IMR-90 (cell line): ENCODE measurements around the gene DSCAM. TPM values are rescaled to one million over a fixed set of nuclear protein-coding genes. Genes with fewer than 3 reads are reported as not detected.

Experiments
- ATAC-seq: fragments of 200-7000 bp; cut with Tn5 transposase; 2 replicates; pipeline ENCODE4 v1.9.1; 2020; ENCODE audit warnings: low read depth, mild to moderate bottlenecking, moderate library complexity
- BruUV-seq: library from RNA; stranded (reverse); fragments of 400-500 nt; replicated peaks from 2 replicates; lab custom pipeline; 2021; lab: Mats Ljungman, UMichigan
- CTCF ChIA-PET: fragments of 300-600 bp; formaldehyde crosslinking; extraction: SDS; loops from one replicate; lab custom pipeline; 2021; ENCODE audit warnings: antibody characterized with exemption; lab: Yijun Ruan, JAX
- POLR2A ChIA-PET: fragments of 300-600 bp; sonication (Branson Sonifier 250); formaldehyde crosslinking; loops from one replicate; lab custom pipeline; 2022; ENCODE audit warnings: antibody characterized with exemption; ENCODE audit not compliant: unreplicated experiment; lab: Charles Lee
- DNase-seq: peaks from one replicate; pipeline ENCODE4 v3.0.0; 2013
- H2AFZ ChIP-seq: replicated peaks from 2 replicates; pipeline ENCODE3; 2013; ENCODE audit warnings: low read length, mild to moderate bottlenecking; ENCODE audit not compliant: poor library complexity
- H2AK5ac ChIP-seq: 2 replicates; pipeline ENCODE4 v1.6.1; 2013; ENCODE audit warnings: low read depth, low read length, inconsistent platforms
- H2AK9ac ChIP-seq: replicated peaks from 2 replicates; pipeline ENCODE3; 2013; ENCODE audit warnings: mild to moderate bottlenecking, low read depth, low read length, moderate library complexity; ENCODE audit not compliant: poor library complexity
- H2BK120ac ChIP-seq: 2 replicates; pipeline ENCODE4 v1.6.1; 2013; ENCODE audit warnings: low read depth, low read length, inconsistent platforms
- H2BK15ac ChIP-seq: 3 replicates; pipeline ENCODE4 v1.6.1; 2013; ENCODE audit warnings: low read depth, low read length, inconsistent platforms
- H2BK20ac ChIP-seq: 2 replicates; pipeline ENCODE4 v1.6.1; 2013; ENCODE audit warnings: low read depth, mild to moderate bottlenecking, inconsistent platforms, low read length, moderate library complexity
- H2BK5ac ChIP-seq: 2 replicates; pipeline ENCODE4 v1.6.1; 2013; ENCODE audit warnings: mild to moderate bottlenecking, low read depth, low read length, inconsistent platforms; ENCODE audit not compliant: poor library complexity, severe bottlenecking
- H3K14ac ChIP-seq: replicated peaks from 2 replicates; pipeline ENCODE4 v1.6.1; 2013; ENCODE audit warnings: low read depth, low read length, inconsistent platforms
- H3K18ac ChIP-seq: 2 replicates; pipeline ENCODE4 v1.6.1; 2013; ENCODE audit warnings: low read depth, low read length, control low read depth
- H3K23ac ChIP-seq: 2 replicates; pipeline ENCODE4 v1.6.1; 2013; ENCODE audit warnings: low read depth, low read length, inconsistent platforms
- H3K27ac ChIP-seq: 2 replicates; pipeline ENCODE4 v1.5.1; 2013; ENCODE audit warnings: mild to moderate bottlenecking, control low read depth, low read length; ENCODE audit not compliant: insufficient read depth
- H3K27me3 ChIP-seq: 2 replicates; pipeline ENCODE4 v1.6.1; 2013; ENCODE audit warnings: low read length; ENCODE audit not compliant: control insufficient read depth, insufficient read depth
- H3K36me3 ChIP-seq: 2 replicates; pipeline ENCODE4 v1.6.1; 2013; ENCODE audit warnings: low read length, mixed read lengths; ENCODE audit not compliant: control insufficient read depth, insufficient read depth
- H3K4ac ChIP-seq: 2 replicates; pipeline ENCODE4 v1.6.1; 2013; ENCODE audit warnings: low read depth, low read length, inconsistent platforms
- H3K4me1 ChIP-seq: 2 replicates; pipeline ENCODE4 v1.6.1; 2013; ENCODE audit warnings: low read length, mixed read lengths; ENCODE audit not compliant: control insufficient read depth, insufficient read depth
- H3K4me2 ChIP-seq: 2 replicates; pipeline ENCODE4 v1.6.1; 2013; ENCODE audit warnings: low read depth, mild to moderate bottlenecking, control low read depth, low read length, moderate library complexity
- H3K4me3 ChIP-seq: 2 replicates; pipeline ENCODE4 v1.5.1; 2013; ENCODE audit warnings: low read depth, mild to moderate bottlenecking, control low read depth, low read length, moderate library complexity; ENCODE audit not compliant: insufficient read depth
- H3K56ac ChIP-seq: 2 replicates; pipeline ENCODE4 v1.6.1; 2013; ENCODE audit warnings: low read length, inconsistent platforms; ENCODE audit not compliant: insufficient read depth; ENCODE audit errors: extremely low read depth
- H3K79me1 ChIP-seq, 2 experiments: 2 replicates each; pipeline ENCODE4 v1.6.1; 2013; ENCODE audit warnings: low read length in 2 of 2, inconsistent platforms in 1 of 2, low read depth in 1 of 2
- H3K9ac ChIP-seq: 2 replicates; pipeline ENCODE4 v1.6.1; 2013; ENCODE audit warnings: low read depth, low read length, control low read depth
- H3K9me1 ChIP-seq: 2 replicates; pipeline ENCODE4 v1.6.1; 2013; ENCODE audit warnings: low read length, inconsistent platforms; ENCODE audit not compliant: insufficient read depth
- H3K9me3 ChIP-seq: 2 replicates; pipeline ENCODE4 v1.6.1; 2013; ENCODE audit warnings: low read length; ENCODE audit not compliant: control insufficient read depth, insufficient read depth
- H4K20me1 ChIP-seq: 2 replicates; pipeline ENCODE4 v1.6.1; 2013; ENCODE audit warnings: low read length, inconsistent platforms; ENCODE audit not compliant: insufficient read depth
- H4K5ac ChIP-seq: 2 replicates; pipeline ENCODE4 v1.6.1; 2013; ENCODE audit warnings: mild to moderate bottlenecking, low read depth, low read length, control low read depth
- H4K8ac ChIP-seq, 2 experiments: 2 replicates each; pipeline ENCODE4 v1.6.1; 2013; ENCODE audit warnings: low read depth in 2 of 2, low read length in 2 of 2, control low read depth in 1 of 2, inconsistent platforms in 1 of 2
- H4K91ac ChIP-seq: 2 replicates; pipeline ENCODE4 v1.6.1; 2013; ENCODE audit warnings: low read depth, low read length, inconsistent platforms; ENCODE audit not compliant: insufficient read depth
- CEBPB ChIP-seq: IDR thresholded peaks from 2 replicates; pipeline ENCODE4 v1.6.1; 2012; ENCODE audit warnings: low read depth, low read length, improper control_type of control experiment
- CHD1 ChIP-seq: IDR thresholded peaks from 2 replicates; pipeline ENCODE4 v1.6.1; 2012; ENCODE audit warnings: low read depth, low read length, improper control_type of control experiment
- MAFK ChIP-seq: IDR thresholded peaks from 2 replicates; pipeline ENCODE4 v1.6.1; 2012; ENCODE audit warnings: low read depth, low read length, improper control_type of control experiment
- WGBS, 2 experiments: methylation state at CpG; one replicate each; pipeline versions ENCODE4 v1.1.5 to v1.1.7; 2013; ENCODE audit warnings: missing lambda C conversion rate in 2 of 2; ENCODE audit not compliant: insufficient read length in 1 of 2; ENCODE audit errors: extremely low coverage in 2 of 2; 5-methylcytosine and 5-hydroxymethylcytosine counted together
- dilution Hi-C: fragments of 300-500 bp; cut with HindIII; formaldehyde crosslinking; loops from one replicate; pipeline ENCODE4 v1.14.3; 2018; ENCODE audit warnings: low sequenced_read_pairs; ENCODE audit not compliant: unreplicated experiment
- in situ Hi-C: fragments of 300-500 bp; cut with MboI; formaldehyde crosslinking; loops from 3 replicates; pipeline ENCODE4 v1.14.3; 2019; ENCODE audit warnings: low sequenced_read_pairs, inconsistent platforms, mixed read lengths
- intact Hi-C: fragments of 100-400 bp; cut with micrococcal nuclease; formaldehyde crosslinking; loops from 2 replicates; pipeline ENCODE4 v1.10.0; 2022
- polyA plus RNA-seq, 3 experiments: library from polyadenylated mRNA; depleted of rRNA; stranded (reverse); fragments of >200 nt; gene quantifications; 2 replicates each; pipeline ENCODE4 v1.2.3, GENCODE V29; 2012; ENCODE audit warnings: low replicate concordance in 1 of 3
- total RNA-seq: library from RNA; depleted of rRNA; stranded (reverse); fragments of >200 nt; gene quantifications from 2 replicates; pipeline ENCODE4 v1.2.3, GENCODE V29; 2012
- TF ChIP-seq, protein P1 (sequence below): fragments of 150-350 bp; IDR thresholded peaks from 2 replicates; pipeline ENCODE4 v1.6.1; 2017; ENCODE audit warnings: mild to moderate bottlenecking, antibody characterized with exemption, low read length, low read depth

Gene DSCAM
- total and polyA plus RNA-seq, 2 of the 4 experiments (the other 2 are of a cell fraction), result under 0.01 to 0.02 TPM

DNA sequence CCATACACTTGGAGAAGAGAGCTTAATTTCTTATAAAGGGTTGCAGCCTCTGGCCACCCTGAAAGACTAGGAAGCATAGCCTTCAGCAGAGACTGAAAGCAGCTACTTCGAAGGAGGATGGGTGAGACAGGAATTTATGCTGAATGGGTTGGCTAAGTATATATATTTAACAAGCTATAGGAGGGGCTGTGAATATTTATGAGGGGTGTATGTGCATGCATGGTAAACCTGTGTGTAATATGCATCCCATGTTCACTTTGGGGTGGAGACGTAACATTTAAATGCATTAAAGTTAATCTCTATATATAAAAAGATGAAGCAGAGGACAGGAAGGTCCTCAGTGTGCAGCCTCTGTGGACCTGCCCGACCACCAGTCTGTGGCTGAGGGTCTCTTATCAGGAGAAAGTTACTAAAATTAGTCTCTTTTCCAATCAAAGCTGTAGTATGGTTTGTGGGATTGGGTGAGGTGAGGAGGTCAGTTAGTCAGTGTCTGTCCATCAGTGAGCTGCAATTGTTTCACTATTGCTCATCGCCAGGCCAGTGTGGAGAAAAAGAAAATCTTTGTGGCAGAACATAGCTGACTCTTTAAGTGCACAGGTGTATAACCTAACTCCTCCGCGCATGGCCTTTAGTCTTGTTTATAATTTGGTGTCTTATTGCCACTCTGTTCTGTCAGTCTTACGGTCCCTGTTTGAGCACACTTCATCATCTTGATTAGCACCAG, 35.4 kb upstream of the DSCAM start:
- Histone ChIP-seq H4K91ac (no peak overlapping the region), H3K9me1 (no peaks in the 10 kb centered on the region), H3K56ac (no peak overlapping the region), H2BK5ac (no peak overlapping the region), H3K23ac (no peak overlapping the region), H3K9ac (no peak overlapping the region), H3K9me3 (peaks cover 18% of the 10 kb centered on the region), H2AK5ac (no peak overlapping the region), H3K4me3 (no peak overlapping the region), H3K4me2 (no peak overlapping the region), H2BK15ac (no peak overlapping the region), H2AK9ac (no peak overlapping the region), H3K4ac (no peak overlapping the region), H4K20me1 (no peaks in the 10 kb centered on the region), H2BK20ac (no peak overlapping the region), H3K18ac (no peak overlapping the region), H2BK120ac (no peak overlapping the region), H3K14ac (no peak overlapping the region), H3K79me1 (no peaks in the 10 kb centered on the region), H4K5ac (no peak overlapping the region), H2AFZ (no peak overlapping the region), H3K27me3 (no peaks in the 10 kb centered on the region), H3K4me1 (no peaks in the 10 kb centered on the region), H3K27ac (no peak overlapping the region), H4K8ac (no peak overlapping the region), H3K36me3 (no peaks in the 10 kb centered on the region)
- in situ Hi-C loops (no loop called here), intact Hi-C loops (no loop called here), dilution Hi-C loops (no loop called here)
- POLR2A ChIA-PET, result no interaction called here
- TF ChIP-seq MAFK, result no peak
- no peak for TF ChIP-seq CHD1
- TF ChIP-seq CEBPB, result no peak
- TF ChIP-seq, protein P1, sequence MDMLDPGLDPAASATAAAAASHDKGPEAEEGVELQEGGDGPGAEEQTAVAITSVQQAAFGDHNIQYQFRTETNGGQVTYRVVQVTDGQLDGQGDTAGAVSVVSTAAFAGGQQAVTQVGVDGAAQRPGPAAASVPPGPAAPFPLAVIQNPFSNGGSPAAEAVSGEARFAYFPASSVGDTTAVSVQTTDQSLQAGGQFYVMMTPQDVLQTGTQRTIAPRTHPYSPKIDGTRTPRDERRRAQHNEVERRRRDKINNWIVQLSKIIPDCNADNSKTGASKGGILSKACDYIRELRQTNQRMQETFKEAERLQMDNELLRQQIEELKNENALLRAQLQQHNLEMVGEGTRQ, result no peak
- CTCF ChIA-PET, result interaction anchor here (0.6 kb wide), 1 partner anchor 60 kb away, joined by 4 read pairs; no protein-coding TSS in a partner anchor
- whole genome bisulfite sequencing, 2 experiments, result 100% methylated on average over 1 of the region's 7 CpGs; no CpG with 5 or more reads in 1 of the 2 experiments
- ATAC-seq (no peak), DNase-seq (no peak)
- no TSS peak for BruUV-seq
